GM19193 (cell line): ENCODE measurements around the gene TMEM187.

Source experiments
- POLR2A ChIP-seq: IDR thresholded peaks from 4 replicates; pipeline ENCODE4 v1.6.1; 2011; ENCODE audit not compliant: insufficient read depth, insufficient read length; ENCODE audit errors: extremely low read depth

The TMEM187 gene

GRCh38 chrX:153945956-153946943 lies 26.3 kb upstream of the TMEM187 start:
- peak; percentile 35 for TF ChIP-seq POLR2A

GRCh38 chrX:153947009-153947769 lies 25.4 kb upstream of the TMEM187 start:
- peak; percentile 12 for TF ChIP-seq POLR2A

- no peak for TF ChIP-seq POLR2A
Observed at GRCh38 chrX:153948002-153948466, 24.5 kb upstream of the TMEM187 start.

GRCh38 chrX:153948847-153949805 lies 23.4 kb upstream of the TMEM187 start:
- no peak for TF ChIP-seq POLR2A

- no peak for TF ChIP-seq POLR2A
Observed at GRCh38 chrX:153950127-153950526, 22.4 kb upstream of the TMEM187 start.

GRCh38 chrX:153951683-153952372 lies 20.7 kb upstream of the TMEM187 start:
- TF ChIP-seq POLR2A, result no peak

- TF ChIP-seq POLR2A, result no peak
Observed at GRCh38 chrX:153952373-153953026, 20.1 kb upstream of the TMEM187 start.

- TF ChIP-seq POLR2A, result peak; percentile 19
Observed at GRCh38 chrX:153953342-153953830, 19.2 kb upstream of the TMEM187 start.

GRCh38 chrX:153953892-153954557 lies 18.5 kb upstream of the TMEM187 start:
- peak; percentile 12 for TF ChIP-seq POLR2A

- no peak for TF ChIP-seq POLR2A
Observed at GRCh38 chrX:153954558-153955227, 17.9 kb upstream of the TMEM187 start.

- TF ChIP-seq POLR2A, result no peak
Observed at GRCh38 chrX:153955228-153955732, 17.3 kb upstream of the TMEM187 start.

GRCh38 chrX:153956044-153956907 lies 16.3 kb upstream of the TMEM187 start:
- TF ChIP-seq POLR2A, result no peak
